Neural cell (in vitro differentiated cells): Measurements from ENCODE around the gene SND1. TPM values are rescaled to one million over a fixed set of nuclear protein-coding genes. Genes with fewer than 3 reads are reported as not detected.

ENCODE experiments used
- H2AFZ ChIP-seq: fragments of 200-600, 300-800 bp; sonication (generic), shearing (Covaris generic); 2 replicates; pipeline ENCODE4 v1.6.0; 2014; ENCODE audit warnings: low read depth, mild to moderate bottlenecking, antibody characterized with exemption, low read length, moderate library complexity
- H3F3A ChIP-seq: fragments of 200-600 bp; shearing (Covaris generic); 2 replicates; pipeline ENCODE4 v1.6.1; 2016; ENCODE audit warnings: mild to moderate bottlenecking, moderate library complexity, mixed read lengths, antibody characterized with exemption, low read length; ENCODE audit not compliant: insufficient read depth, poor library complexity, severe bottlenecking
- H3K27ac ChIP-seq: fragments of 200-600, 300-800 bp; sonication (generic), shearing (Covaris generic); 2 replicates; pipeline ENCODE4 v1.5.1; 2014; ENCODE audit warnings: mild to moderate bottlenecking, low read length, moderate library complexity
- H3K27me3 ChIP-seq: fragments of 300-800, 200-600 bp; sonication (generic), shearing (Covaris generic); 2 replicates; pipeline ENCODE4 v1.6.0; 2014; ENCODE audit warnings: mild to moderate bottlenecking, low read depth, low read length, moderate library complexity; ENCODE audit not compliant: insufficient read depth
- H3K36me3 ChIP-seq: fragments of 300-800, 200-600 bp; sonication (generic), shearing (Covaris generic); 2 replicates; pipeline ENCODE4 v1.5.1; 2014; ENCODE audit warnings: mild to moderate bottlenecking, antibody characterized with exemption, low read length, moderate library complexity; ENCODE audit not compliant: insufficient read depth
- H3K4me2 ChIP-seq: fragments of 300-800, 200-600 bp; sonication (generic), shearing (Covaris generic); 2 replicates; pipeline ENCODE4 v1.6.0; 2014; ENCODE audit warnings: mild to moderate bottlenecking, low read length
- H3K4me3 ChIP-seq: fragments of 300-800, 200-600 bp; sonication (generic), shearing (Covaris generic); 2 replicates; pipeline ENCODE4 v1.5.1; 2014; ENCODE audit warnings: mild to moderate bottlenecking, low read length, moderate library complexity
- H3K79me2 ChIP-seq: fragments of 200-600 bp; shearing (Covaris generic); replicated peaks from 2 replicates; pipeline ENCODE4 v1.6.0; 2014; ENCODE audit warnings: mild to moderate bottlenecking, low read length, moderate library complexity; ENCODE audit not compliant: insufficient read depth
- H3K9ac ChIP-seq: fragments of 300-800, 200-600 bp; sonication (generic), shearing (Covaris generic); 2 replicates; pipeline ENCODE4 v1.6.1; 2016; ENCODE audit warnings: mild to moderate bottlenecking, low read length, mixed read lengths
- H3K9me2 ChIP-seq: fragments of 200-600 bp; shearing (Covaris generic); 2 replicates; pipeline ENCODE4 v1.6.1; 2016; ENCODE audit warnings: mild to moderate bottlenecking, low read length, mixed read lengths; ENCODE audit not compliant: insufficient read depth
- H3K9me3 ChIP-seq: fragments of 200-600, 300-800 bp; sonication (generic), shearing (Covaris generic); 2 replicates; pipeline ENCODE4 v1.6.1; 2016; ENCODE audit warnings: mild to moderate bottlenecking, mixed run types, low read length, moderate library complexity, mixed read lengths
- H4K20me1 ChIP-seq: fragments of 200-600 bp; shearing (Covaris generic); 2 replicates; pipeline ENCODE4 v1.6.1; 2016; ENCODE audit warnings: mild to moderate bottlenecking, mixed run types; ENCODE audit not compliant: insufficient read depth
- EP300 ChIP-seq: fragments of 450-650 bp; conservative IDR thresholded peaks from 2 replicates; pipeline ENCODE4 v1.6.1; 2014; ENCODE audit warnings: antibody characterized with exemption, mild to moderate bottlenecking, moderate library complexity; ENCODE audit not compliant: poor library complexity, severe bottlenecking
- EZH2 ChIP-seq: fragments of 200-600, 300-800 bp; shearing (Covaris generic), sonication (generic); IDR thresholded peaks from 2 replicates; pipeline ENCODE4 v1.6.1; 2014; ENCODE audit warnings: antibody characterized with exemption, low read length, borderline replicate concordance, mild to moderate bottlenecking; ENCODE audit not compliant: insufficient read depth, poor library complexity, severe bottlenecking
- MXI1 ChIP-seq: fragments of 450-650 bp; conservative IDR thresholded peaks from 2 replicates; pipeline ENCODE4 v1.6.1; 2014; ENCODE audit warnings: antibody characterized with exemption, mild to moderate bottlenecking; ENCODE audit not compliant: poor library complexity, severe bottlenecking
- POLR2AphosphoS5 ChIP-seq: IDR thresholded peaks from 2 replicates; pipeline ENCODE4 v1.6.1; 2012
- RAD21 ChIP-seq: fragments of 450-650 bp; conservative IDR thresholded peaks from 2 replicates; pipeline ENCODE4 v1.6.1; 2014; ENCODE audit warnings: antibody characterized with exemption, mild to moderate bottlenecking, moderate library complexity
- SMC3 ChIP-seq: fragments of 450-650 bp; conservative IDR thresholded peaks from 2 replicates; pipeline ENCODE4 v1.6.1; 2014; ENCODE audit warnings: antibody characterized with exemption, mild to moderate bottlenecking, moderate library complexity; ENCODE audit not compliant: poor library complexity
- TAF1 ChIP-seq: IDR thresholded peaks from 2 replicates; pipeline ENCODE4 v1.6.1; 2012; ENCODE audit warnings: low read depth
- polyA plus RNA-seq: library from polyadenylated mRNA; depleted of rRNA; stranded (reverse); fragments of >200 nt; gene quantifications from 2 replicates; pipeline ENCODE4 v1.2.3, GENCODE V29; 2014
- TF ChIP-seq, protein P1 (sequence below): fragments of 450-650 bp; IDR thresholded peaks from 2 replicates; pipeline ENCODE4 v1.5.1; 2014; ENCODE audit warnings: antibody characterized with exemption, mild to moderate bottlenecking, moderate library complexity; ENCODE audit not compliant: poor library complexity, severe bottlenecking
- TF ChIP-seq, protein P2 (sequence below): IDR thresholded peaks from 2 replicates; pipeline ENCODE4 v1.6.1; 2012; ENCODE audit warnings: borderline replicate concordance

Gene SND1
- polyA plus RNA-seq, 1 donor from 2014 or later: 37.4 TPM

DNA sequence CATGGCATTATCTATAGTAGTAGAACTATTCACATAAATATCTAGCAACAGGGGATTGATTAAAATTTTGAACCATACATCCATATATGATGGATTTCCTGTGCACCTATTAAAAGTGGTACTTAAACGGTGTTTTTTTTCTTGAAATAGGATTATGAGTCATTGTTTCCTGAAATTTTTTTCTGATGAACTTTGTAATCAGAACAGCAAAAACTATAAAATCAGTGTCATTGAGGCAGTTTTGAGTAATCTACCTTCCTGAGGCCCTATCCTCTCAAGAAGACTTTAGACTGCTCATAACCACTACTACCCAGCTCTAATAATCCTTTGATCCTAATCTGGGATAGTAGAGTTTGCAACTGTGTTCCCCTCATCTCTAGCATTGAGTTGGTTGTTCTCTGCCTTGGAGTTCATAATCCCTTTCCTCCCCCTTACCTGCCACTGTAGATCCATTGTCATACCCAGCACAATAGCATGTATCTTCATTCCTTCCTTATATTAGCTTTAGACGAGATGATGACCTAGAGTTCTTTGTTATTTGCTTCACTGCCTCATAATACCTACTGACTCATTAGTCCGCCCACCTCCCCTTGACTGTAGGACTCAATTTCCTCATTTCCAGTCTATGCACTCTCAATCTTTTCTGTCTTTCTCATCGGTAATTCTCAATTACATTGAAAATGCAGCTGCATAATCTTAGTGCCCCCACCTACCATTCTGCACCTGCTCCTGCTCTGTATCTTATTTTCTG, 245.9 kb downstream of the SND1 start:
- H3K79me2 ChIP-seq: no peaks in the 10 kb centered on the region
- H3K4me2 ChIP-seq: no peak overlapping the region

DNA sequence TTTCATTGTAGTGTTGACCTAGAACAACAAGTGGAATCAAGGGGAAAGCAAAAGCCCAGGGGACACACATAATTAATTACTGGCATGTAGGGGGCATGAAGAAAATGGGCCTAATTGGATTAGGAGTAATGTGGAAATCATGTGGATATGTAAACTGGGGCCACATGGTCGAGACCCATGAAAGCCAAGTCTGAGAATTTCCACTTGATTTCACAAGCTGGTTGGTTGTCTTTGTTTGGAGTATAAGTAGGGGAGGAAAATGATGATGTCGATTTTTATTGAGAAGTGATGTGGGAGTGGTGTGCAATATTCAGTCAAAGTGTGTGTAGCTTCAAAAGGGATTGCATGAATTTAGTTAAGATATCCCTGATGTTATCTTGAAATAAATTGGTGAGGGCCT, 247.4 kb downstream of the SND1 start:
- TF ChIP-seq SMC3: no peak
- TF ChIP-seq MXI1: no peak
- TF ChIP-seq, protein P1, sequence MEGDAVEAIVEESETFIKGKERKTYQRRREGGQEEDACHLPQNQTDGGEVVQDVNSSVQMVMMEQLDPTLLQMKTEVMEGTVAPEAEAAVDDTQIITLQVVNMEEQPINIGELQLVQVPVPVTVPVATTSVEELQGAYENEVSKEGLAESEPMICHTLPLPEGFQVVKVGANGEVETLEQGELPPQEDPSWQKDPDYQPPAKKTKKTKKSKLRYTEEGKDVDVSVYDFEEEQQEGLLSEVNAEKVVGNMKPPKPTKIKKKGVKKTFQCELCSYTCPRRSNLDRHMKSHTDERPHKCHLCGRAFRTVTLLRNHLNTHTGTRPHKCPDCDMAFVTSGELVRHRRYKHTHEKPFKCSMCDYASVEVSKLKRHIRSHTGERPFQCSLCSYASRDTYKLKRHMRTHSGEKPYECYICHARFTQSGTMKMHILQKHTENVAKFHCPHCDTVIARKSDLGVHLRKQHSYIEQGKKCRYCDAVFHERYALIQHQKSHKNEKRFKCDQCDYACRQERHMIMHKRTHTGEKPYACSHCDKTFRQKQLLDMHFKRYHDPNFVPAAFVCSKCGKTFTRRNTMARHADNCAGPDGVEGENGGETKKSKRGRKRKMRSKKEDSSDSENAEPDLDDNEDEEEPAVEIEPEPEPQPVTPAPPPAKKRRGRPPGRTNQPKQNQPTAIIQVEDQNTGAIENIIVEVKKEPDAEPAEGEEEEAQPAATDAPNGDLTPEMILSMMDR: no peak
- TF ChIP-seq POLR2AphosphoS5: no peak
- TF ChIP-seq TAF1: no peak
- Histone ChIP-seq H3K27me3 (no peaks in the 10 kb centered on the region), H3K4me2 (no peak overlapping the region), H3K27ac (no peak overlapping the region), H3K79me2 (no peaks in the 10 kb centered on the region), H3K9me2 (no peaks in the 10 kb centered on the region), H3K9ac (no peak overlapping the region), H2AFZ (no peak overlapping the region), H3F3A (no peaks in the 10 kb centered on the region), H4K20me1 (no peaks in the 10 kb centered on the region), H3K4me3 (no peak overlapping the region), H3K36me3 (no peaks in the 10 kb centered on the region), H3K9me3 (no peaks in the 10 kb centered on the region)

More for the DNA sequence above, 245.9 kb downstream of the SND1 start:
- H4K20me1 ChIP-seq: no peaks in the 10 kb centered on the region
- no peak overlapping the region for H3K27ac ChIP-seq
- no peaks in the 10 kb centered on the region for H3K36me3 ChIP-seq
- no peak overlapping the region for H3K9ac ChIP-seq
- TF ChIP-seq SMC3 (no peak), POLR2AphosphoS5 (no peak), EP300 (no peak), MXI1 (no peak), TAF1 (no peak), EZH2 (no peak), RAD21 (no peak)
- TF ChIP-seq, protein P2, sequence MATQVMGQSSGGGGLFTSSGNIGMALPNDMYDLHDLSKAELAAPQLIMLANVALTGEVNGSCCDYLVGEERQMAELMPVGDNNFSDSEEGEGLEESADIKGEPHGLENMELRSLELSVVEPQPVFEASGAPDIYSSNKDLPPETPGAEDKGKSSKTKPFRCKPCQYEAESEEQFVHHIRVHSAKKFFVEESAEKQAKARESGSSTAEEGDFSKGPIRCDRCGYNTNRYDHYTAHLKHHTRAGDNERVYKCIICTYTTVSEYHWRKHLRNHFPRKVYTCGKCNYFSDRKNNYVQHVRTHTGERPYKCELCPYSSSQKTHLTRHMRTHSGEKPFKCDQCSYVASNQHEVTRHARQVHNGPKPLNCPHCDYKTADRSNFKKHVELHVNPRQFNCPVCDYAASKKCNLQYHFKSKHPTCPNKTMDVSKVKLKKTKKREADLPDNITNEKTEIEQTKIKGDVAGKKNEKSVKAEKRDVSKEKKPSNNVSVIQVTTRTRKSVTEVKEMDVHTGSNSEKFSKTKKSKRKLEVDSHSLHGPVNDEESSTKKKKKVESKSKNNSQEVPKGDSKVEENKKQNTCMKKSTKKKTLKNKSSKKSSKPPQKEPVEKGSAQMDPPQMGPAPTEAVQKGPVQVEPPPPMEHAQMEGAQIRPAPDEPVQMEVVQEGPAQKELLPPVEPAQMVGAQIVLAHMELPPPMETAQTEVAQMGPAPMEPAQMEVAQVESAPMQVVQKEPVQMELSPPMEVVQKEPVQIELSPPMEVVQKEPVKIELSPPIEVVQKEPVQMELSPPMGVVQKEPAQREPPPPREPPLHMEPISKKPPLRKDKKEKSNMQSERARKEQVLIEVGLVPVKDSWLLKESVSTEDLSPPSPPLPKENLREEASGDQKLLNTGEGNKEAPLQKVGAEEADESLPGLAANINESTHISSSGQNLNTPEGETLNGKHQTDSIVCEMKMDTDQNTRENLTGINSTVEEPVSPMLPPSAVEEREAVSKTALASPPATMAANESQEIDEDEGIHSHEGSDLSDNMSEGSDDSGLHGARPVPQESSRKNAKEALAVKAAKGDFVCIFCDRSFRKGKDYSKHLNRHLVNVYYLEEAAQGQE: no peak
- TF ChIP-seq, protein P1: no peak
- H3K9me3 ChIP-seq: no peaks in the 10 kb centered on the region
- no peaks in the 10 kb centered on the region for H3F3A ChIP-seq
- no peaks in the 10 kb centered on the region for H3K9me2 ChIP-seq
- no peaks in the 10 kb centered on the region for H3K27me3 ChIP-seq
- H2AFZ ChIP-seq: no peak overlapping the region
- no peak overlapping the region for H3K4me3 ChIP-seq
